HepG2 (cell line): ENCODE results near the gene CLEC16A. TPM values are rescaled to one million over a fixed set of nuclear protein-coding genes. Genes with fewer than 3 reads are reported as not detected.
A peak's percentile ranks its signal among the peaks of the same experiment; 100 is the strongest.

Source experiments
- ATAC-seq: fragments of 200-7000 bp; cut with Tn5 transposase; 3 replicates; pipeline ENCODE4 v1.9.1; 2020; ENCODE audit warnings: mild to moderate bottlenecking, moderate library complexity
- BruUV-seq: library from RNA; stranded (reverse); fragments of 400-500 nt; replicated peaks from 2 replicates; lab custom pipeline; 2021; lab: Mats Ljungman, UMichigan
- CTCF ChIA-PET: fragments of 300-600 bp; formaldehyde crosslinking; extraction: SDS; loops from one replicate; lab custom pipeline; 2021; ENCODE audit warnings: low total read pairs, inconsistent platforms, low intra/inter-chr PET ratio; lab: Yijun Ruan, JAX
- POLR2A ChIA-PET: fragments of 350-600 bp; sonication (Branson Sonifier 250); formaldehyde crosslinking; loops from one replicate; lab custom pipeline; 2020; ENCODE audit warnings: antibody characterized with exemption, inconsistent platforms; lab: Yijun Ruan, JAX
- DNase-seq: peaks from one replicate; pipeline ENCODE4 v3.0.0-alpha.2; 2015; ENCODE audit warnings: low spot score
- FAIRE-seq: peaks from 3 replicates; lab custom pipeline; 2011; peaks lifted over from hg19 to GRCh38; lab: Jason Lieb, UNC
- H2AFZ ChIP-seq: one replicate; pipeline ENCODE4 v1.6.1; 2011; ENCODE audit warnings: low read length, inconsistent platforms
- H3K27ac ChIP-seq: fragments of 300-600 bp; 3 replicates; pipeline ENCODE4 v1.8.0; 2011; ENCODE audit warnings: mixed run types, mild to moderate bottlenecking, mixed read lengths, low read length, inconsistent platforms; ENCODE audit not compliant: insufficient read depth; ENCODE audit errors: extremely low read length
- H3K27me3 ChIP-seq, 2 experiments: fragments of 200-600 bp in 1 of 2; 2 replicates in 1 of 2; 3 replicates in 1 of 2; pipeline versions ENCODE4 v1.6.0 to v1.8.0; 2011; ENCODE audit warnings: low read length in 2 of 2, mild to moderate bottlenecking in 2 of 2, moderate library complexity in 2 of 2, inconsistent platforms in 1 of 2; ENCODE audit not compliant: insufficient read depth in 2 of 2, control insufficient read depth in 1 of 2
- H3K36me3 ChIP-seq, 2 experiments: fragments of 200-600 bp in 1 of 2; replicated peaks in 1 of 2; 2 replicates in 1 of 2; 3 replicates in 1 of 2; pipeline versions ENCODE4 v1.5.1 to v1.8.0; 2011; ENCODE audit warnings: low read length in 2 of 2, inconsistent platforms in 1 of 2; ENCODE audit not compliant: insufficient read depth in 2 of 2, control insufficient read depth in 1 of 2
- H3K4me1 ChIP-seq: 2 replicates; pipeline ENCODE4 v1.5.1; 2012; ENCODE audit warnings: low read length, inconsistent platforms; ENCODE audit not compliant: insufficient read depth
- H3K4me2 ChIP-seq: 2 replicates; pipeline ENCODE4 v1.6.0; 2011; ENCODE audit warnings: low read depth, low read length, inconsistent platforms
- H3K4me3 ChIP-seq, 3 experiments: fragments of 200-600 bp in 1 of 3; sonication (generic), shearing (Covaris generic) in 1 of 3; replicated peaks in 1 of 3; 2 replicates each; pipeline ENCODE4 v1.5.1; 2011 to 2016; ENCODE audit warnings: low read length in 3 of 3, inconsistent platforms in 2 of 3, low read depth in 2 of 3, mild to moderate bottlenecking in 2 of 3, control low read depth in 1 of 3, mixed read lengths in 1 of 3; ENCODE audit not compliant: insufficient read depth in 1 of 3
- H3K79me2 ChIP-seq: one replicate; pipeline ENCODE4 v1.6.1; 2011; ENCODE audit warnings: low read length, inconsistent platforms; ENCODE audit not compliant: insufficient read depth
- H3K9ac ChIP-seq: 2 replicates; pipeline ENCODE4 v1.6.0; 2011; ENCODE audit warnings: mild to moderate bottlenecking, low read depth, low read length, inconsistent platforms; ENCODE audit not compliant: insufficient read depth
- H3K9me3 ChIP-seq: 2 replicates; pipeline ENCODE4 v1.5.1; 2012; ENCODE audit warnings: mild to moderate bottlenecking, low read length
- H4K20me1 ChIP-seq: 2 replicates; pipeline ENCODE4 v1.6.0; 2011; ENCODE audit warnings: inconsistent platforms, mild to moderate bottlenecking, low read length, moderate library complexity; ENCODE audit not compliant: insufficient read depth
- CEBPB ChIP-seq: IDR thresholded peaks from 2 replicates; pipeline ENCODE4 v1.6.1; 2011; ENCODE audit warnings: low read depth, low read length, improper control_type of control experiment, borderline replicate concordance
- HDAC2 ChIP-seq: sonication (generic); formaldehyde crosslinking; IDR thresholded peaks from 2 replicates; pipeline ENCODE4 v1.4.0; 2020; ENCODE audit warnings: missing genetic modification reagents
- JUNB ChIP-seq: sonication (generic); formaldehyde crosslinking; IDR thresholded peaks from 2 replicates; pipeline ENCODE4 v1.8.0; 2022; ENCODE audit warnings: missing genetic modification reagents, mild to moderate bottlenecking, borderline replicate concordance
- KLF16 ChIP-seq, 2 experiments: sonication (generic) in 1 of 2; formaldehyde crosslinking in 1 of 2; IDR thresholded peaks; 2 replicates each; pipeline versions ENCODE4 v1.6.1 to v1.8.0; 2016 to 2023; ENCODE audit warnings: missing genetic modification reagents in 2 of 2, missing compliant biosample characterization in 1 of 2
- SNRNP70 ChIP-seq: fragments of 200-400 bp; formaldehyde crosslinking; IDR thresholded peaks from 2 replicates; pipeline ENCODE4 v1.6.1; 2017; ENCODE audit warnings: mild to moderate bottlenecking, low read depth, low read length, moderate library complexity
- TGIF2 ChIP-seq: IDR thresholded peaks from 2 replicates; pipeline ENCODE4 v1.6.1; 2016; ENCODE audit warnings: control low read depth, missing compliant biosample characterization
- ZNF263 ChIP-seq: sonication (generic); formaldehyde crosslinking; IDR thresholded peaks from 2 replicates; pipeline ENCODE4 v1.4.0; 2020; ENCODE audit warnings: missing genetic modification reagents
- WGBS: methylation state at CpG from one replicate; pipeline ENCODE4 v1.1.6; 2017; ENCODE audit warnings: low lambda C conversion rate; 5-methylcytosine and 5-hydroxymethylcytosine counted together
- in situ Hi-C: cut with HindIII; loops from 2 replicates; pipeline ENCODE4 v1.10.0; 2017; ENCODE audit warnings: low pct_unique_long_range_greater_than_20kb; ENCODE audit not compliant: extremely low pct_ligation_motif_present
- intact Hi-C: fragments of 100-400 bp; cut with micrococcal nuclease; formaldehyde crosslinking; loops from one replicate; pipeline ENCODE4 v1.10.0; 2022; ENCODE audit not compliant: unreplicated experiment
- polyA plus RNA-seq, 8 experiments: library from polyadenylated mRNA; depleted of rRNA in 3 of 8; stranded (reverse) in 7 of 8; unstranded in 1 of 8; fragments of >200 nt; fragmentation: Illumina TruSeq in 4 of 8; extraction: Trizol in 4 of 8; gene quantifications; 2 replicates each; pipeline versions ENCODE4 v1.2.1 to v1.2.3, GENCODE V29; 2011 to 2016; ENCODE audit warnings: low read depth in 4 of 8, missing spikeins in 1 of 8, mixed read lengths in 1 of 8; ENCODE audit not compliant: insufficient read depth in 1 of 8
- total RNA-seq, 5 experiments: library from RNA; depleted of rRNA; stranded (reverse); fragments of >200 nt; fragmentation: Illumina TruSeq; extraction: Trizol; gene quantifications; 2 replicates each; pipeline ENCODE4 v1.2.3, GENCODE V29; 2016; ENCODE audit warnings: low read depth in 1 of 5
- TF ChIP-seq, protein P1 (sequence below), 2 experiments: sonication (generic) in 1 of 2; formaldehyde crosslinking in 1 of 2; IDR thresholded peaks; 2 replicates each; pipeline versions ENCODE4 v1.5.1 to v1.6.1; 2011 to 2020; ENCODE audit warnings: borderline replicate concordance in 1 of 2, low read depth in 1 of 2, low read length in 1 of 2, mild to moderate bottlenecking in 1 of 2, missing genetic modification reagents in 1 of 2, moderate library complexity in 1 of 2
- TF ChIP-seq, protein P2 (sequence below): IDR thresholded peaks from 2 replicates; pipeline ENCODE4 v1.6.1; 2016; ENCODE audit warnings: low read depth, missing genetic modification reagents, missing compliant biosample characterization

The CLEC16A gene
- total and polyA plus RNA-seq, 2 of the 13 experiments (the other 11 are each of a cell fraction or from before 2014, with no cell fraction given) = 8.5 to 10.3 TPM

DNA sequence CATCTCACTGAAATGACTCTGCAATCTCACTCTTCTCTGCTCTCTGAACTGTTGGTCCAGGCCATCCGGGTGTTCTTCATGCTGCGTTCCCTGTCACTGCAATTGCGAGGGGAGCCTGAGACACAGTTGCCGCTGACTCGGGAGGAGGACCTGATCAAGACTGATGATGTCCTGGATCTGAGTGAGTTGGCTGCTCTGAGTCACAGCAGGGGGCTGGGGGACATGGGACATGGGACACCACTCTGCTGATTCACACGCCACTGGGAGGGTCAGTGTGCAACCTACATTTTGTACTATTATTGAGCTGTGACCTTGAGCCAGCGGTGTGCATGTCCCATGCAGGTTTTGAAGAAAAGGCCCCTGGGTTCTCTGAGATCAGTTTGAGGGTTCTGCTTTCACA is 116.5 kb downstream of the CLEC16A start:
- Histone ChIP-seq H3K79me2 (no peaks in the 10 kb centered on the region), H3K4me3 (no peak overlapping the region), H3K9ac (no peak overlapping the region), H3K4me1 (peaks cover 15% of the 10 kb centered on the region), H3K9me3 (no peaks in the 10 kb centered on the region), H3K4me2 (no peak overlapping the region), H4K20me1 (no peaks in the 10 kb centered on the region), H2AFZ (no peak overlapping the region), H3K36me3 (no peaks in the 10 kb centered on the region; a peak in 1 of 5 replicates), H3K27ac (no peak overlapping the region), H3K27me3 (no peaks in the 10 kb centered on the region)
- TF ChIP-seq JUNB (CRISPR knock-in tag) (no peak), ZNF263 (CRISPR knock-in tag) (no peak), HDAC2 (CRISPR knock-in tag) (no peak)
- intact Hi-C loops = no loop called here
- ChIA-PET POLR2A (no interaction called here), CTCF (no interaction called here)
- in situ Hi-C loops = no loop called here
- WGBS = 98% methylated on average over 7 of the region's 7 CpGs
- DNase-seq (no peak), FAIRE-seq (peak; percentile 18), ATAC-seq (no peak)
- no TSS peak for BruUV-seq

DNA sequence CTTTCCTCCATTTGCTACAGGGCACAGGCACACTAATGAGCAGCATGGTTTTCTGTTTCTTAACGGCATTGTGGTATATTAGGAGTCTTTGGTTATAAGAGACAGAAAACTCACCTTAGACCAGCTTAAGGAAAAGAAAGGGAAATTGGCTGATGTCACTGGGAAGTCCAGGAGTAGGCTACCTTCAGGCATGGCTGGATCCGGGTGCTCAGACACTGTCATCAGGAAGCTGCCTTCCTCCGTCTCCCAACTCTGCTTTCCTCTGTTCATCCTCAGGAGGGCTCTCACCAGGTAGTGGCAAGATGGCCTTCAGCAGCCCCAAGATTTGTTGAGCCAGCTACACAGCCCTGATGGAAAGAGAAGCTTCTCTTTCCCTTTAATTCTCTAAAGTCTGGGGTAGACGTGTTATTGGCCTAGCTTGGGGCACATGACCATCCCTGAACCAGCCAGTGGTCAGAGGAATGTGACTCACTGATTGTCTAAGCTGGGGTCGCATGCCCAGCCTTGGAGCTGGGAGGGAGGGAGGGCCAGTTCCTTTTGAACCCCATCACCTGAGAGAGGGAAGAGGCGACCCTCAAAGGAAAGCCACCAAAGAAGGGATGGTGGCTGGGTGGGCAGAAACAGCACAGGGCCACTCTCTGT is 117.4 kb downstream of the CLEC16A start:
- Histone ChIP-seq H3K9me3 (no peaks in the 10 kb centered on the region), H2AFZ (no peak overlapping the region), H4K20me1 (no peaks in the 10 kb centered on the region), H3K4me3 (no peak overlapping the region), H3K4me1 (peaks cover 6% of the 10 kb centered on the region), H3K4me2 (no peak overlapping the region), H3K79me2 (no peaks in the 10 kb centered on the region), H3K27me3 (no peaks in the 10 kb centered on the region), H3K27ac (no peak overlapping the region), H3K36me3 (no peaks in the 10 kb centered on the region; a peak in 2 of 5 replicates), H3K9ac (no peak overlapping the region)
- BruUV-seq = no TSS peak
- intact Hi-C loops = no loop called here
- no peak for ATAC-seq
- POLR2A ChIA-PET = interaction anchor here (0.6 kb wide), 1 partner anchor 10 kb away, joined by 3 read pairs; no protein-coding TSS in a partner anchor
- in situ Hi-C loops = no loop called here
- WGBS = 95% methylated on average over 6 of the region's 6 CpGs
- no peak for DNase-seq
- CTCF ChIA-PET = no interaction called here
- peak; percentile 18 for FAIRE-seq
- TF ChIP-seq KLF16 (CRISPR knock-in tag; IDR thresholded peaks at IDR 0.05) = no peak
- no peak for TF ChIP-seq TGIF2 (CRISPR knock-in tag)
- TF ChIP-seq, protein P1, sequence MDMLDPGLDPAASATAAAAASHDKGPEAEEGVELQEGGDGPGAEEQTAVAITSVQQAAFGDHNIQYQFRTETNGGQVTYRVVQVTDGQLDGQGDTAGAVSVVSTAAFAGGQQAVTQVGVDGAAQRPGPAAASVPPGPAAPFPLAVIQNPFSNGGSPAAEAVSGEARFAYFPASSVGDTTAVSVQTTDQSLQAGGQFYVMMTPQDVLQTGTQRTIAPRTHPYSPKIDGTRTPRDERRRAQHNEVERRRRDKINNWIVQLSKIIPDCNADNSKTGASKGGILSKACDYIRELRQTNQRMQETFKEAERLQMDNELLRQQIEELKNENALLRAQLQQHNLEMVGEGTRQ (IDR thresholded peaks at IDR 0.05; ENCODE audit: low read depth, low read length) = peak; percentile 22; the same call in 1 of the 2 replicates
- TF ChIP-seq, protein P1 (CRISPR knock-in tag; IDR thresholded peaks at IDR 0.05; ENCODE audit: borderline replicate concordance) = no peak
- TF ChIP-seq CEBPB = no peak
- no peak for TF ChIP-seq SNRNP70
- TF ChIP-seq, protein P2, sequence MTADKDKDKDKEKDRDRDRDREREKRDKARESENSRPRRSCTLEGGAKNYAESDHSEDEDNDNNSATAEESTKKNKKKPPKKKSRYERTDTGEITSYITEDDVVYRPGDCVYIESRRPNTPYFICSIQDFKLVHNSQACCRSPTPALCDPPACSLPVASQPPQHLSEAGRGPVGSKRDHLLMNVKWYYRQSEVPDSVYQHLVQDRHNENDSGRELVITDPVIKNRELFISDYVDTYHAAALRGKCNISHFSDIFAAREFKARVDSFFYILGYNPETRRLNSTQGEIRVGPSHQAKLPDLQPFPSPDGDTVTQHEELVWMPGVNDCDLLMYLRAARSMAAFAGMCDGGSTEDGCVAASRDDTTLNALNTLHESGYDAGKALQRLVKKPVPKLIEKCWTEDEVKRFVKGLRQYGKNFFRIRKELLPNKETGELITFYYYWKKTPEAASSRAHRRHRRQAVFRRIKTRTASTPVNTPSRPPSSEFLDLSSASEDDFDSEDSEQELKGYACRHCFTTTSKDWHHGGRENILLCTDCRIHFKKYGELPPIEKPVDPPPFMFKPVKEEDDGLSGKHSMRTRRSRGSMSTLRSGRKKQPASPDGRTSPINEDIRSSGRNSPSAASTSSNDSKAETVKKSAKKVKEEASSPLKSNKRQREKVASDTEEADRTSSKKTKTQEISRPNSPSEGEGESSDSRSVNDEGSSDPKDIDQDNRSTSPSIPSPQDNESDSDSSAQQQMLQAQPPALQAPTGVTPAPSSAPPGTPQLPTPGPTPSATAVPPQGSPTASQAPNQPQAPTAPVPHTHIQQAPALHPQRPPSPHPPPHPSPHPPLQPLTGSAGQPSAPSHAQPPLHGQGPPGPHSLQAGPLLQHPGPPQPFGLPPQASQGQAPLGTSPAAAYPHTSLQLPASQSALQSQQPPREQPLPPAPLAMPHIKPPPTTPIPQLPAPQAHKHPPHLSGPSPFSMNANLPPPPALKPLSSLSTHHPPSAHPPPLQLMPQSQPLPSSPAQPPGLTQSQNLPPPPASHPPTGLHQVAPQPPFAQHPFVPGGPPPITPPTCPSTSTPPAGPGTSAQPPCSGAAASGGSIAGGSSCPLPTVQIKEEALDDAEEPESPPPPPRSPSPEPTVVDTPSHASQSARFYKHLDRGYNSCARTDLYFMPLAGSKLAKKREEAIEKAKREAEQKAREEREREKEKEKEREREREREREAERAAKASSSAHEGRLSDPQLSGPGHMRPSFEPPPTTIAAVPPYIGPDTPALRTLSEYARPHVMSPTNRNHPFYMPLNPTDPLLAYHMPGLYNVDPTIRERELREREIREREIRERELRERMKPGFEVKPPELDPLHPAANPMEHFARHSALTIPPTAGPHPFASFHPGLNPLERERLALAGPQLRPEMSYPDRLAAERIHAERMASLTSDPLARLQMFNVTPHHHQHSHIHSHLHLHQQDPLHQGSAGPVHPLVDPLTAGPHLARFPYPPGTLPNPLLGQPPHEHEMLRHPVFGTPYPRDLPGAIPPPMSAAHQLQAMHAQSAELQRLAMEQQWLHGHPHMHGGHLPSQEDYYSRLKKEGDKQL = no peak
